ENCODE results near the gene AR.

- TF ChIP-seq, protein P1, sequence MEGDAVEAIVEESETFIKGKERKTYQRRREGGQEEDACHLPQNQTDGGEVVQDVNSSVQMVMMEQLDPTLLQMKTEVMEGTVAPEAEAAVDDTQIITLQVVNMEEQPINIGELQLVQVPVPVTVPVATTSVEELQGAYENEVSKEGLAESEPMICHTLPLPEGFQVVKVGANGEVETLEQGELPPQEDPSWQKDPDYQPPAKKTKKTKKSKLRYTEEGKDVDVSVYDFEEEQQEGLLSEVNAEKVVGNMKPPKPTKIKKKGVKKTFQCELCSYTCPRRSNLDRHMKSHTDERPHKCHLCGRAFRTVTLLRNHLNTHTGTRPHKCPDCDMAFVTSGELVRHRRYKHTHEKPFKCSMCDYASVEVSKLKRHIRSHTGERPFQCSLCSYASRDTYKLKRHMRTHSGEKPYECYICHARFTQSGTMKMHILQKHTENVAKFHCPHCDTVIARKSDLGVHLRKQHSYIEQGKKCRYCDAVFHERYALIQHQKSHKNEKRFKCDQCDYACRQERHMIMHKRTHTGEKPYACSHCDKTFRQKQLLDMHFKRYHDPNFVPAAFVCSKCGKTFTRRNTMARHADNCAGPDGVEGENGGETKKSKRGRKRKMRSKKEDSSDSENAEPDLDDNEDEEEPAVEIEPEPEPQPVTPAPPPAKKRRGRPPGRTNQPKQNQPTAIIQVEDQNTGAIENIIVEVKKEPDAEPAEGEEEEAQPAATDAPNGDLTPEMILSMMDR (IDR thresholded peaks at IDR 0.05 in 4 of 5, conservative IDR thresholded peaks at IDR 0.05 in 1 of 5) = no peak
- no peak for TF ChIP-seq POLR2A (IDR thresholded peaks at IDR 0.05)
Measured at GRCh38 chrX:67587946-67588624, 44.3 kb downstream of the AR start.
